ENCODE results near the gene HEG1. TPM values are rescaled to one million over a fixed set of nuclear protein-coding genes. Genes with fewer than 3 reads are reported as not detected.

Gene HEG1
- total and polyA plus RNA-seq, 2 of the 13 experiments (the other 11 are each of a cell fraction or from before 2014, with no cell fraction given), result 10.7 to 18.2 TPM

- no peaks in the 10 kb centered on the region for H4K20me1 ChIP-seq (ENCODE audit: insufficient read depth, low read length)
- CTCF ChIA-PET (ENCODE audit: low intra/inter-chr PET ratio, low total read pairs), result no interaction called here
- intact Hi-C loops (cut with micrococcal nuclease; ENCODE audit: unreplicated experiment), result loop anchor here (1.0 to 2.0 kb wide), 3 partner anchors 51 to 169 kb away; no protein-coding TSS in a partner anchor
- H3K36me3 ChIP-seq (replicated peaks in 1 of 2; ENCODE audit: control insufficient read depth in 1 of 2, insufficient read depth in 2 of 2, low read length in 2 of 2), result peaks cover 13 to 39% of the 10 kb centered on the region in 2 experiments
- peak overlapping the region; percentile 100 for H3K27ac ChIP-seq (ENCODE audit: extremely low read length, insufficient read depth, low read length)
- ATAC-seq, result peak; percentile 85
- POLR2A ChIA-PET, result interaction anchor here (0.6 to 5.3 kb wide), 7 partner anchors 8 to 60 kb away, joined by 3 to 55 read pairs (median 5); no protein-coding TSS in a partner anchor
- no TSS peak for BruUV-seq (replicated peaks)
- in situ Hi-C loops (cut with HindIII; ENCODE audit: extremely low pct_ligation_motif_present, low pct_unique_long_range_greater_than_20kb), result loop anchor here (5.0 kb wide), 1 partner anchor 49 kb away; no protein-coding TSS in a partner anchor
- H3K4me3 ChIP-seq (replicated peaks in 1 of 3; ENCODE audit: insufficient read depth in 1 of 3, low read depth in 2 of 3, low read length in 3 of 3), result peak overlapping the region in 1 of 3 experiments; percentile 40; a peak in 1 of 6 replicates
- H2AFZ ChIP-seq (ENCODE audit: low read length), result no peak overlapping the region
- H3K4me1 ChIP-seq (ENCODE audit: insufficient read depth, low read length), result peaks cover 80% of the 10 kb centered on the region
- FAIRE-seq, result peak; percentile 98
- H3K9ac ChIP-seq (ENCODE audit: insufficient read depth, low read depth, low read length), result peak overlapping the region; percentile 91
- 9% methylated on average over 2 of the region's 7 CpGs for WGBS (ENCODE audit: low lambda C conversion rate)
- H3K4me2 ChIP-seq (ENCODE audit: low read depth, low read length), result peak overlapping the region; percentile 80
- DNase-seq (ENCODE audit: low spot score), result peak; percentile 98
- no peaks in the 10 kb centered on the region for H3K79me2 ChIP-seq (ENCODE audit: insufficient read depth, low read length)
- H3K27me3 ChIP-seq (ENCODE audit: control insufficient read depth in 1 of 2, insufficient read depth in 2 of 2, low read length in 2 of 2), result no peaks in the 10 kb centered on the region
- no peaks in the 10 kb centered on the region for H3K9me3 ChIP-seq (ENCODE audit: low read length)
- TF ChIP-seq, protein P1, sequence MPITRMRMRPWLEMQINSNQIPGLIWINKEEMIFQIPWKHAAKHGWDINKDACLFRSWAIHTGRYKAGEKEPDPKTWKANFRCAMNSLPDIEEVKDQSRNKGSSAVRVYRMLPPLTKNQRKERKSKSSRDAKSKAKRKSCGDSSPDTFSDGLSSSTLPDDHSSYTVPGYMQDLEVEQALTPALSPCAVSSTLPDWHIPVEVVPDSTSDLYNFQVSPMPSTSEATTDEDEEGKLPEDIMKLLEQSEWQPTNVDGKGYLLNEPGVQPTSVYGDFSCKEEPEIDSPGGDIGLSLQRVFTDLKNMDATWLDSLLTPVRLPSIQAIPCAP (CRISPR knock-in tag; IDR thresholded peaks at IDR 0.05; ENCODE audit: low read depth), result no peak
- no peak for TF ChIP-seq NR1H2 (CRISPR knock-in tag; IDR thresholded peaks at IDR 0.05; ENCODE audit: borderline replicate concordance, low read depth)
- TF ChIP-seq, protein P2, sequence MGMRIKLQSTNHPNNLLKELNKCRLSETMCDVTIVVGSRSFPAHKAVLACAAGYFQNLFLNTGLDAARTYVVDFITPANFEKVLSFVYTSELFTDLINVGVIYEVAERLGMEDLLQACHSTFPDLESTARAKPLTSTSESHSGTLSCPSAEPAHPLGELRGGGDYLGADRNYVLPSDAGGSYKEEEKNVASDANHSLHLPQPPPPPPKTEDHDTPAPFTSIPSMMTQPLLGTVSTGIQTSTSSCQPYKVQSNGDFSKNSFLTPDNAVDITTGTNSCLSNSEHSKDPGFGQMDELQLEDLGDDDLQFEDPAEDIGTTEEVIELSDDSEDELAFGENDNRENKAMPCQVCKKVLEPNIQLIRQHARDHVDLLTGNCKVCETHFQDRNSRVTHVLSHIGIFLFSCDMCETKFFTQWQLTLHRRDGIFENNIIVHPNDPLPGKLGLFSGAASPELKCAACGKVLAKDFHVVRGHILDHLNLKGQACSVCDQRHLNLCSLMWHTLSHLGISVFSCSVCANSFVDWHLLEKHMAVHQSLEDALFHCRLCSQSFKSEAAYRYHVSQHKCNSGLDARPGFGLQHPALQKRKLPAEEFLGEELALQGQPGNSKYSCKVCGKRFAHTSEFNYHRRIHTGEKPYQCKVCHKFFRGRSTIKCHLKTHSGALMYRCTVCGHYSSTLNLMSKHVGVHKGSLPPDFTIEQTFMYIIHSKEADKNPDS (CRISPR knock-in tag; IDR thresholded peaks at IDR 0.05), result no peak
- no peak for TF ChIP-seq ZNF546 (CRISPR knock-in tag; conservative IDR thresholded peaks at IDR 0.05)
- TF ChIP-seq ZNF180 (CRISPR knock-in tag; IDR thresholded peaks at IDR 0.05; ENCODE audit: borderline replicate concordance, low read depth), result no peak
- TF ChIP-seq, protein P3, sequence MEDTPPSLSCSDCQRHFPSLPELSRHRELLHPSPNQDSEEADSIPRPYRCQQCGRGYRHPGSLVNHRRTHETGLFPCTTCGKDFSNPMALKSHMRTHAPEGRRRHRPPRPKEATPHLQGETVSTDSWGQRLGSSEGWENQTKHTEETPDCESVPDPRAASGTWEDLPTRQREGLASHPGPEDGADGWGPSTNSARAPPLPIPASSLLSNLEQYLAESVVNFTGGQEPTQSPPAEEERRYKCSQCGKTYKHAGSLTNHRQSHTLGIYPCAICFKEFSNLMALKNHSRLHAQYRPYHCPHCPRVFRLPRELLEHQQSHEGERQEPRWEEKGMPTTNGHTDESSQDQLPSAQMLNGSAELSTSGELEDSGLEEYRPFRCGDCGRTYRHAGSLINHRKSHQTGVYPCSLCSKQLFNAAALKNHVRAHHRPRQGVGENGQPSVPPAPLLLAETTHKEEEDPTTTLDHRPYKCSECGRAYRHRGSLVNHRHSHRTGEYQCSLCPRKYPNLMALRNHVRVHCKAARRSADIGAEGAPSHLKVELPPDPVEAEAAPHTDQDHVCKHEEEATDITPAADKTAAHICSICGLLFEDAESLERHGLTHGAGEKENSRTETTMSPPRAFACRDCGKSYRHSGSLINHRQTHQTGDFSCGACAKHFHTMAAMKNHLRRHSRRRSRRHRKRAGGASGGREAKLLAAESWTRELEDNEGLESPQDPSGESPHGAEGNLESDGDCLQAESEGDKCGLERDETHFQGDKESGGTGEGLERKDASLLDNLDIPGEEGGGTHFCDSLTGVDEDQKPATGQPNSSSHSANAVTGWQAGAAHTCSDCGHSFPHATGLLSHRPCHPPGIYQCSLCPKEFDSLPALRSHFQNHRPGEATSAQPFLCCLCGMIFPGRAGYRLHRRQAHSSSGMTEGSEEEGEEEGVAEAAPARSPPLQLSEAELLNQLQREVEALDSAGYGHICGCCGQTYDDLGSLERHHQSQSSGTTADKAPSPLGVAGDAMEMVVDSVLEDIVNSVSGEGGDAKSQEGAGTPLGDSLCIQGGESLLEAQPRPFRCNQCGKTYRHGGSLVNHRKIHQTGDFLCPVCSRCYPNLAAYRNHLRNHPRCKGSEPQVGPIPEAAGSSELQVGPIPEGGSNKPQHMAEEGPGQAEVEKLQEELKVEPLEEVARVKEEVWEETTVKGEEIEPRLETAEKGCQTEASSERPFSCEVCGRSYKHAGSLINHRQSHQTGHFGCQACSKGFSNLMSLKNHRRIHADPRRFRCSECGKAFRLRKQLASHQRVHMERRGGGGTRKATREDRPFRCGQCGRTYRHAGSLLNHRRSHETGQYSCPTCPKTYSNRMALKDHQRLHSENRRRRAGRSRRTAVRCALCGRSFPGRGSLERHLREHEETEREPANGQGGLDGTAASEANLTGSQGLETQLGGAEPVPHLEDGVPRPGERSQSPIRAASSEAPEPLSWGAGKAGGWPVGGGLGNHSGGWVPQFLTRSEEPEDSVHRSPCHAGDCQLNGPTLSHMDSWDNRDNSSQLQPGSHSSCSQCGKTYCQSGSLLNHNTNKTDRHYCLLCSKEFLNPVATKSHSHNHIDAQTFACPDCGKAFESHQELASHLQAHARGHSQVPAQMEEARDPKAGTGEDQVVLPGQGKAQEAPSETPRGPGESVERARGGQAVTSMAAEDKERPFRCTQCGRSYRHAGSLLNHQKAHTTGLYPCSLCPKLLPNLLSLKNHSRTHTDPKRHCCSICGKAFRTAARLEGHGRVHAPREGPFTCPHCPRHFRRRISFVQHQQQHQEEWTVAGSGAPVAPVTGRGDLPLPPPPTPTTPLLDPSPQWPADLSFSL (CRISPR knock-in tag; IDR thresholded peaks at IDR 0.05), result no peak
- TF ChIP-seq, protein P4, sequence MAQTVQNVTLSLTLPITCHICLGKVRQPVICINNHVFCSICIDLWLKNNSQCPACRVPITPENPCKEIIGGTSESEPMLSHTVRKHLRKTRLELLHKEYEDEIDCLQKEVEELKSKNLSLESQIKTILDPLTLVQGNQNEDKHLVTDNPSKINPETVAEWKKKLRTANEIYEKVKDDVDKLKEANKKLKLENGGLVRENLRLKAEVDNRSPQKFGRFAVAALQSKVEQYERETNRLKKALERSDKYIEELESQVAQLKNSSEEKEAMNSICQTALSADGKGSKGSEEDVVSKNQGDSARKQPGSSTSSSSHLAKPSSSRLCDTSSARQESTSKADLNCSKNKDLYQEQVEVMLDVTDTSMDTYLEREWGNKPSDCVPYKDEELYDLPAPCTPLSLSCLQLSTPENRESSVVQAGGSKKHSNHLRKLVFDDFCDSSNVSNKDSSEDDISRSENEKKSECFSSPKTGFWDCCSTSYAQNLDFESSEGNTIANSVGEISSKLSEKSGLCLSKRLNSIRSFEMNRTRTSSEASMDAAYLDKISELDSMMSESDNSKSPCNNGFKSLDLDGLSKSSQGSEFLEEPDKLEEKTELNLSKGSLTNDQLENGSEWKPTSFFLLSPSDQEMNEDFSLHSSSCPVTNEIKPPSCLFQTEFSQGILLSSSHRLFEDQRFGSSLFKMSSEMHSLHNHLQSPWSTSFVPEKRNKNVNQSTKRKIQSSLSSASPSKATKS (CRISPR knock-in tag; IDR thresholded peaks at IDR 0.05), result no peak
- peak; percentile 83 for TF ChIP-seq MAX (IDR thresholded peaks at IDR 0.05)
- no peak for TF ChIP-seq ZSCAN20 (CRISPR knock-in tag; IDR thresholded peaks at IDR 0.05; ENCODE audit: borderline replicate concordance)
- no peak for TF ChIP-seq ZNF468 (CRISPR knock-in tag; IDR thresholded peaks at IDR 0.05)
- no peak for TF ChIP-seq IKZF1 (IDR thresholded peaks at IDR 0.05)
- TF ChIP-seq ZNF343 (CRISPR knock-in tag; IDR thresholded peaks at IDR 0.05), result no peak
Observed at GRCh38 chr3:125003369-125003853, 52.4 kb downstream of the HEG1 start.

All from HepG2 (cell line).